Muscle of leg (tissue), 11 donors: Measurements from ENCODE around the gene CAMK2D. TPM values are rescaled to one million over a fixed set of nuclear protein-coding genes. Genes with fewer than 3 reads are reported as not detected.

ENCODE experiments used
- DNase-seq: peaks from one replicate; pipeline ENCODE4 v3.0.0; 2013
- H3K27ac ChIP-seq: one replicate; pipeline ENCODE4 v1.5.1; 2013; ENCODE audit warnings: mild to moderate bottlenecking, low read length, control low read depth
- H3K27me3 ChIP-seq: one replicate; pipeline ENCODE4 v1.6.1; 2013; ENCODE audit warnings: low read length; ENCODE audit not compliant: control insufficient read depth, insufficient read depth
- H3K36me3 ChIP-seq: one replicate; pipeline ENCODE4 v1.6.1; 2013; ENCODE audit warnings: low read length; ENCODE audit not compliant: control insufficient read depth, insufficient read depth
- H3K4me1 ChIP-seq: one replicate; pipeline ENCODE4 v1.6.1; 2013; ENCODE audit warnings: low read length; ENCODE audit not compliant: control insufficient read depth, insufficient read depth
- H3K4me3 ChIP-seq: one replicate; pipeline ENCODE4 v1.5.1; 2013; ENCODE audit warnings: low read length, control low read depth
- H3K9me3 ChIP-seq: replicated peaks from 2 replicates; pipeline ENCODE4 v1.6.1; 2013; ENCODE audit warnings: low read depth, low read length; ENCODE audit not compliant: control insufficient read depth
- WGBS: methylation state at CpG from one replicate; pipeline ENCODE4 v1.1.5; 2013; ENCODE audit warnings: missing lambda C conversion rate; ENCODE audit not compliant: insufficient coverage; 5-methylcytosine and 5-hydroxymethylcytosine counted together
- polyA plus RNA-seq, 8 donors: library from polyadenylated mRNA; unstranded; fragments of 120-200 nt; gene quantifications; one replicate each; pipeline versions ENCODE4 v1.2.1 to v1.2.3, GENCODE V29; 2013; ENCODE audit warnings: inconsistent platforms in 1 of 8, low replicate concordance in 1 of 8; ENCODE audit not compliant: insufficient read length in 8 of 8, insufficient read depth in 1 of 8
- total RNA-seq: library from RNA; stranded (reverse); fragments of 120-200 nt; gene quantifications from one replicate; pipeline ENCODE4 v1.2.4, GENCODE V29; 2013

Gene CAMK2D
- total and polyA plus RNA-seq, 9 donors, result 115 to 183 (median 150) TPM

GRCh38 chr4:113784497-113785250 lies 23.1 kb upstream of the CAMK2D start:
- DNase-seq, result peak; percentile 66
- 87% methylated on average over 1 of the region's 2 CpGs for WGBS

GRCh38 chr4:113783701-113784100 lies 22.2 kb upstream of the CAMK2D start:
- H3K4me1 ChIP-seq, result no peaks in the 10 kb centered on the region
- H3K9me3 ChIP-seq, result no peaks in the 10 kb centered on the region
- no peaks in the 10 kb centered on the region for H3K27me3 ChIP-seq
- 96% methylated on average over 5 of the region's 6 CpGs for WGBS
- DNase-seq, result no peak
- no peak overlapping the region for H3K27ac ChIP-seq
- no peaks in the 10 kb centered on the region for H3K36me3 ChIP-seq
- H3K4me3 ChIP-seq, result no peak overlapping the region

More at GRCh38 chr4:113784497-113785250, 23.1 kb upstream of the CAMK2D start:
- Histone ChIP-seq H3K36me3 (no peaks in the 10 kb centered on the region), H3K27ac (no peak overlapping the region), H3K4me3 (no peak overlapping the region), H3K27me3 (no peaks in the 10 kb centered on the region), H3K9me3 (no peaks in the 10 kb centered on the region), H3K4me1 (no peaks in the 10 kb centered on the region)

GRCh38 chr4:113783289-113783688 lies 21.8 kb upstream of the CAMK2D start:
- no peak for DNase-seq
- Histone ChIP-seq H3K27me3 (no peaks in the 10 kb centered on the region), H3K27ac (no peak overlapping the region), H3K4me3 (no peak overlapping the region), H3K36me3 (no peaks in the 10 kb centered on the region), H3K4me1 (no peaks in the 10 kb centered on the region), H3K9me3 (no peaks in the 10 kb centered on the region)
- 92% methylated on average over 2 of the region's 2 CpGs for WGBS

DNA sequence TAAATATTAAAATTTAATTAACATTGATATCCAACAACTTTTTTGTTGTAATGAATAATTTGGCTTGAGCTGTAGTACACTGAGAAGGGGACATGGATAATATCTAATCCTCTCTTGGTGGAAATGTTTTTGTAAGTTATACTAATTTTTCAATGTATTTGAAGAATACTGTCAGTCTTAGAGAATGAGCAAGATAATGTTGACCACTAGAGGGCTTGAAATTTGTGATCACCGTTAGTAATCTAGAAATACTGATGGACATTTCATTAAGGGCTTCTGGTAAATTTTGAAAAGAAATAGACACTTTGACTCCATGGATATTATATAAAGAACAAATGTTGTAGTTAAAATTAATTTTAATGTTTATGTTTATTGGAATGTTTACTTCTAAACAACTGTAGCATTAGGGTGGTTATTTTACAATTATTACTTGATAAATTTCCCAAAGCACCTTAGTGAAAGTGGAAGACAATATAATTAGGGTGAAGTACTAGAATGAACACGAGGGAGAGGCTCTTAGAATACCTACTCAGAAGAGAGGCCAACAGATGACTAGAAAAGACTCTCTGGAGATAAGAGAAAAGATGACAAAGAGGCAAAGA lies 20.0 kb upstream of the CAMK2D start:
- peak; percentile 54 for DNase-seq
- H3K27ac ChIP-seq, result no peak overlapping the region
- WGBS, result no CpG with 5 or more reads among the region's 2 CpGs
- H3K4me1 ChIP-seq, result no peaks in the 10 kb centered on the region
- H3K36me3 ChIP-seq, result no peaks in the 10 kb centered on the region
- no peak overlapping the region for H3K4me3 ChIP-seq
- no peaks in the 10 kb centered on the region for H3K9me3 ChIP-seq
- H3K27me3 ChIP-seq, result no peaks in the 10 kb centered on the region

GRCh38 chr4:113776679-113777078 lies 15.1 kb upstream of the CAMK2D start:
- WGBS, result 100% methylated on average over 3 of the region's 11 CpGs
- Histone ChIP-seq H3K27ac (no peak overlapping the region), H3K4me3 (no peak overlapping the region), H3K9me3 (no peaks in the 10 kb centered on the region), H3K27me3 (no peaks in the 10 kb centered on the region), H3K36me3 (no peaks in the 10 kb centered on the region), H3K4me1 (no peaks in the 10 kb centered on the region)
- no peak for DNase-seq

- DNase-seq, result no peak
- Histone ChIP-seq H3K27me3 (no peaks in the 10 kb centered on the region), H3K4me3 (no peak overlapping the region), H3K9me3 (no peaks in the 10 kb centered on the region), H3K4me1 (no peaks in the 10 kb centered on the region), H3K27ac (no peak overlapping the region), H3K36me3 (no peaks in the 10 kb centered on the region)
- no CpG with 5 or more reads among the region's 4 CpGs for WGBS
These were observed 14.5 kb upstream of the CAMK2D start for GRCh38 chr4:113776016-113776415.

DNA sequence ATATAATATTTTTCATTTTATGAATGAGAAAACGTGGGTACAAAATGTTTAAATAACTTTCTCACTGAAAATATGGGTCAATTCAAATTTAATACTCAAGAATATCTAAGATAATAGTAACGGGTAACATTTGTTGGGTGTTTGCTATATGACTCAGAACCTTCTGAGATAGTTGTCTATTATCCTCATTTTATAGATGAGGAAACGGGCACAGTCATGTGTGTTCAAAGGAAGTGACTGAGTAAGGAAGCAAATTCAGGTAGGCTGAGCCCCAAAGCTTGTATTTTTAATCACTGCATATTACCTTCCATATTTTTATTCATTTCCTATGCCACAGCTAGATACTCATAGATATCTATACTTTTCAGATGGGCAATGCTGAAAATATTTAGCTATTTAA lies 12.2 kb upstream of the CAMK2D start:
- no peak overlapping the region for H3K4me3 ChIP-seq
- H3K4me1 ChIP-seq, result no peaks in the 10 kb centered on the region
- H3K27ac ChIP-seq, result no peak overlapping the region
- H3K9me3 ChIP-seq, result no peaks in the 10 kb centered on the region
- no peaks in the 10 kb centered on the region for H3K36me3 ChIP-seq
- no peak for DNase-seq
- WGBS, result no CpG with 5 or more reads among the region's 3 CpGs
- H3K27me3 ChIP-seq, result no peaks in the 10 kb centered on the region

DNA sequence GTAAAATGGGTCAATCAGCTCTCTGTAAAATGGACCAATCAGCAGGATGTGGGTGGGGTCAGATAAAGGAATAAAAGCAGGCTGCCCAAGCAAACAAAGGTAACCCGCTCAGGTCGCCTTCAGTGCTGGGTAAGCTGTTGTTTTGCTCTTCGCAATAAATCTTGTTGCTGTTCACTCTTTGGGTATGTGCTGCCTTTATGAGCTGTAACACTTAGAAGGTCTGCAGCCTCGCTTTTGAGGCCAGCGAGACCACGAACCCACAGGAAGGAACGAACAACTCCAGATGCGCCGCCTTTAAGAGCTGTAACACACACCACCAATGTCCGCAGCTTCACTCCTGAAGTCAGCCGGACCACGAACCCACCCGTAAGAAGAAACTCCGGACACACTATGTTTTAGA lies 11.5 kb upstream of the CAMK2D start:
- Histone ChIP-seq H3K27ac (no peak overlapping the region), H3K9me3 (no peaks in the 10 kb centered on the region), H3K4me1 (no peaks in the 10 kb centered on the region), H3K27me3 (no peaks in the 10 kb centered on the region), H3K36me3 (no peaks in the 10 kb centered on the region), H3K4me3 (no peak overlapping the region)
- DNase-seq, result no peak
- 85% methylated on average over 14 of the region's 14 CpGs for WGBS

- H3K36me3 ChIP-seq, result no peaks in the 10 kb centered on the region
- H3K27ac ChIP-seq, result no peak overlapping the region
- no peaks in the 10 kb centered on the region for H3K9me3 ChIP-seq
- H3K27me3 ChIP-seq, result no peaks in the 10 kb centered on the region
- H3K4me1 ChIP-seq, result no peaks in the 10 kb centered on the region
- 93% methylated on average over 20 of the region's 22 CpGs for WGBS
- DNase-seq, result no peak
- no peak overlapping the region for H3K4me3 ChIP-seq
These were observed 10.8 kb upstream of the CAMK2D start for GRCh38 chr4:113772319-113772718.

GRCh38 chr4:113769744-113770143 lies 8.2 kb upstream of the CAMK2D start:
- H3K9me3 ChIP-seq, result no peaks in the 10 kb centered on the region
- WGBS, result no CpG with 5 or more reads among the region's 2 CpGs
- no peak overlapping the region for H3K4me3 ChIP-seq
- no peak for DNase-seq
- H3K36me3 ChIP-seq, result no peaks in the 10 kb centered on the region
- no peaks in the 10 kb centered on the region for H3K27me3 ChIP-seq
- no peak overlapping the region for H3K27ac ChIP-seq
- H3K4me1 ChIP-seq, result no peaks in the 10 kb centered on the region
